Activated CD8-positive, alpha-beta memory T cell treated with anti-CD3 and anti-CD28 coated beads, Interleukin-2, amount 50 U/mL, for 1 hour (primary cell): Measurements from ENCODE around the gene SPEM1.

Source experiments
- DNase-seq: peaks from one replicate; pipeline ENCODE4 v3.0.0-alpha.2; 2020; ENCODE audit errors: extremely low read depth

Gene SPEM1, protein sequence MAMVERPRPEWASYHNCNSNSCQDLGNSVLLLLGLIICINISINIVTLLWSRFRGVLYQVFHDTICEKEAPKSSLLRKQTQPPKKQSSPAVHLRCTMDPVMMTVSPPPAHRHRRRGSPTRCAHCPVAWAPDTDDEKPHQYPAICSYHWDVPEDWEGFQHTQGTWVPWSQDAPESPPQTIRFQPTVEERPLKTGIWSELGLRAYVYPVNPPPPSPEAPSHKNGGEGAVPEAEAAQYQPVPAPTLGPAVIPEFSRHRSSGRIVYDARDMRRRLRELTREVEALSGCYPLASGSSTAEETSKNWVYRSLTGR

DNA sequence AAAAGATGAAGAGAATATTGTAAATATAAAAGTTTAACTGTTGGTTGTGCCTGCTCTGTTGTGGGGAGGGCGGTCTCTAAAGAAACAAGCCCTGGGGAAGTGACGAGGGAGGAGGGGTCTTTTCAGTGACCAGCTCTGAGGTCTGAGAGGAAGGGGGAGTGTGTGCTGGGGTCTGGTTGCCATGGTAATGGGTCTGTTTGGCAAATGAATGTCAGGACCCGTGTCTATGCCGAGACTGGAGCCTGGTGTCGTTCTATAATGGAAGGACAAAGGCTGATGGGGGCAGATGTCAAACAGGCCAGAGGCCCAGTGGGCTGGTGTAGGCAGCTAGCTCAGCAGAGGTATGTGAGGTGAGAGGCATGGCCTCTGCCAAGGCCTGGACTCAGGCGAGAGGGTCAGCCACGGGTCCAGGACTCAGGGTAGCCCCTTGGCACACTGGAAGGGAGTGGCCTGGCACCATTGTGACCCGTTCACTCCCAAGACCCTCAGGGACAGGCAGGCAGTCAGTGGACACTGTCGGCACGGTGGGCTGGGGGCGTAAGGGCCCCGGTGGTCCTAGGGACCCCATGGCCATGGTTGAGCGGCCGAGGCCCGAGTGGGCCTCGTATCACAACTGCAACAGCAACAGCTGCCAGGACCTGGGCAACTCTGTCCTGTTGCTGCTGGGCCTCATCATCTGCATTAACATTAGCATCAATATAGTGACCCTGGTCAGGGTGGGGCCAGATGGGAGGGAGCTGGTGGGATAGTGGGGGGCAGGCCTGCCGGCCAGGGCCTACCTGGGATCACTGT lies at the start of gene SPEM1:
TSS of gene SPEM1 (plus strand) at position 506 of the 792 bp plus-strand sequence. CDS start at position 567, 61 bp downstream.
- no peak for DNase-seq

DNA sequence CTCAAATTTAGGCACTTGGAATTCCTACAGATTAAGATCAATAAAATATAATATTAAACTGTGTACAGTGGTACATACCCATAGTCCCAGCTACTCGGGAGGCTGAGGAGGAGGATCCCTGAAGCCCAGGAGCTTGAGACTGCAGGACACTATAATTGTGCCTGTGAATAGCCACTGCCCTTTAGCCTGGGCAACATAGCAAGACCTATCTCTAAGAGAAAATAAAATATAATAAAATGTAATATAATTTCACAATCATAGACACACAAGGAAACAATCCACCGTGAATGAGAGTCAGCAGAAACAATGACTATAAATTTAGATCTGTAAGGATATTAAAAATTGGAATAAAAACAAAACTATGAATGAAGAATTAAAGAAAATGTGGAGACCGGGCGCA lies 49.3 kb upstream of the SPEM1 start:
- DNase-seq = no peak

DNA sequence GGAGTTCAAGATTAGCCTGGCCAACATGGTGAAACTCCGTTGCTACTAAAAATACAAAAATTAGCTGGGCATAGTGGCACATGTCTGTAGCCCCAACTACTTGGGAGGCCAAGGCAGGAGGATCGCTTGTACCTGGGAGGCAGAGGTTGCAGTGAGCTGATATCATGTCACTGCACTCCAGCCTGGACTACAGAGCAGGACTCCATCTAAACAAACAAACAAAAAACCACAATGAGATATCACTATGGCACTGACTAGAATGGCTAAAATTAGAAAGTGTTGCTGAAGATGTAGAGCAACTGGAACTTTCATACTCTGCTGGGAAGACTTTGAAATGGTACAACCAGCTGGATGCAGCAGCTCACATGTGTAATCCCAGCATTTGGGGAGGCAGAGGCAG lies 45.8 kb upstream of the SPEM1 start:
- no peak for DNase-seq

DNA sequence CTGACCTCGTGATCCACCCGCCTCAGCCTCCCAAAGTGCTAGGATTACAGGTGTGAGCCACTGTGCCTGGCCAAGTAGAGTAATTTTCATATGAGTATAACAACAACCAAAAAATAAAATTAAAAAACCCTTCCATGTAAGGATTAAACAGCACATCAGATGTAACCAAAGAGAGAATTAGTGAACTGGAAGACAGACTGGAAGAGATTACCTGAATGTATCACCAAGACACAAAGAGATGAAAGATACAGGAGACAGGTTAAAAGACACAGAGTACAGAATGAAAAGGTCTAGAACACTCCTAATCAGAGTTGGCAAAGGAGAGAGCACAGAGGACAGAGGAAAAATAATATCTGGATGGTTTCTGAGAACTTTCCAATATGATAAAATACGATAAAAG lies 41.0 kb upstream of the SPEM1 start:
- DNase-seq = no peak

DNA sequence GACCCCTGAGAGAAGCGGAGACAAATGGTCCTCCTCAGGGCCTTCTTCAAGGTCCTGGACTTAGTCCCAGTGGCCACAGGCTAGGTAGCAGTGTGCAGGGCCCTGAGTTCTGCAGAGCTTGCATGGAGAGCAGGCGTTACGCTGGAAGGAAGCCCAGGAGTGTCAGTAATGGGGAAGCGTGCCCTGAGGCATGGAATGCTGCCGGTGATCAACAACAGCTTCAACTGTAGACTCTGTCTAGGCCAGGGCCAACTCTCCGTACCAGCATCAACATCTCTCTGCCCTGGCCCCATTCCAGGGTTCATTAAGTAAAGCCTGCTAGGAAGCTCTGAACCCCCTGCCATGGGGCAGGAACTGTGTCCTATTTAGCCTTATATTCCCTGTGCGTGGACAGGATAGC lies 39.8 kb upstream of the SPEM1 start:
- no peak for DNase-seq

DNA sequence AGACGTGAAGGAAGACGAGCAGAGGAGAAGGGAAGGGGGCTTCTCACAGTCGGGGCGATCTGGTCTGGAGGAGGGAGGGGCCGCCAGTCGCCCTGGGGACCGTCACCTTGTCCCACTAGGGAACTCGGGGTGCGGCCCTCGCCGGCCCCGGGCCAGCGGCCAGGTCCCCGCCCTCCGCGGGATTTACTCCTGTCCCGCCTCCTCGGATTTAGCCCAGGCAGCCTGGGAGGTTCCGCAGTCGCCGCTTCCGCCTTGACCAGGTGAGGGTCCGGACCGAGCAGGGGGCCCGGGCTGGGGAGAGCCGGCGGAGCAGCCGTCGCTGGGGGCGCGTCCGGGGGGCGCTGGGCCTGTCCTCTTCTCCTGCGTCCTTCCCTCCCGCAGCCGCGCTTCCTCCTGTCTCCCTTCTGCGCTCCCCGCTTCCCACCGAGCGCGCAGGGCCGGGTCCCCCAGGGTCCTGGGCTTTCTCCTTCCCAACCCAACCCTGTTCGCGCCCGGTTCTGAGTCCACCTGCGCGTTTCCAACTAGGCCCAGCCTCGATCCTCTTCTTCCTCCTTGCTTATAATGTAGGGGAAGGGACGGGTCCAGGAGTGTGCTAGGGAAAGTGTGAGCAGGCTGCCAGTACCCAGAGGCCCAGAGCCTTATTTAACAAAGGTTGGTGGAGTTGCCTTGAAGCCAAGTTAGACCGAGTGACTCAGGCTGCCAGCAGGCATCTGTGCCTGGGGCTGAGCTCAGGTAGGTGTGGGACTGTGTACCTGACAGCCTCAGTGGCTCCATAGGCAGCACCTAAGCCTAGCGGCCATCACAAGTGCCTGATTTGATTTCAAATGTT lies 39.1 kb upstream of the SPEM1 start, which contains the start of gene TNK1:
TSS of gene TNK1 (plus strand) at position 235 of the 829 bp plus-strand sequence. CDS start 1,838 bp downstream, outside the sequence.
- no peak for DNase-seq

DNA sequence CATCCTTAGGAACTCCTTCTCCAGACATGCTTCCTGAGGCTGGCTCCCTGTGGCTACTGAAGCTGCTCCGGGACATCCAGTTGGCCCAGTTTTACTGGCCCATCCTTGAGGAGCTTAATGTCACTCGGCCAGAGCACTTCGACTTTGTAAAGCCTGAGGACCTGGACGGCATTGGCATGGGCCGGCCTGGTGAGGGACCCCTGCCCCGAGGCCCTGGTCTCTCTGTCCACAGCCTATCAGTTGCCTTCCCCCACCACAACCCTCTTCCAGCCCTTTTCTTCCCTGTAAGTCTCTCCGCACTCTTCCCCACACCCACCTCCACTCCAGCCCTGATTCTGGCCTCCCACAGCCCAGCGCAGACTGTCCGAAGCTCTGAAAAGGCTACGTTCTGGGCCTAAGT lies 37.2 kb upstream of the SPEM1 start:
- no peak for DNase-seq

DNA sequence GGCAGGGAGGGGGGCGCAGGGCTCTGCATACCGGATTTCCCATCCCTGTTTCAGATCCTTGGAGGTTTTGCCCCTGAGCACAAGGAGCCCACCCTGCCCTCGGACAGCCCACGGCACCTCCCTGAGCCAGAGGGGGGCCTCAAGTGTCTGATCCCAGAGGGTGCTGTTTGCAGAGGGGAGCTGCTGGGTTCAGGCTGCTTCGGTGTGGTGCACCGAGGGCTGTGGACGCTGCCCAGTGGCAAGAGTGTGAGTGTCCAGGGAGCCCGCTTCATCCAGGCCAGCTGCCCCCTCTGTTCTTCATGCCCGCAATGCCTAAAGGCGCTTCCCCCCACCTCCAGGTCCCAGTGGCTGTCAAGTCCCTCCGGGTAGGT lies 36.8 kb upstream of the SPEM1 start:
- no peak for DNase-seq

DNA sequence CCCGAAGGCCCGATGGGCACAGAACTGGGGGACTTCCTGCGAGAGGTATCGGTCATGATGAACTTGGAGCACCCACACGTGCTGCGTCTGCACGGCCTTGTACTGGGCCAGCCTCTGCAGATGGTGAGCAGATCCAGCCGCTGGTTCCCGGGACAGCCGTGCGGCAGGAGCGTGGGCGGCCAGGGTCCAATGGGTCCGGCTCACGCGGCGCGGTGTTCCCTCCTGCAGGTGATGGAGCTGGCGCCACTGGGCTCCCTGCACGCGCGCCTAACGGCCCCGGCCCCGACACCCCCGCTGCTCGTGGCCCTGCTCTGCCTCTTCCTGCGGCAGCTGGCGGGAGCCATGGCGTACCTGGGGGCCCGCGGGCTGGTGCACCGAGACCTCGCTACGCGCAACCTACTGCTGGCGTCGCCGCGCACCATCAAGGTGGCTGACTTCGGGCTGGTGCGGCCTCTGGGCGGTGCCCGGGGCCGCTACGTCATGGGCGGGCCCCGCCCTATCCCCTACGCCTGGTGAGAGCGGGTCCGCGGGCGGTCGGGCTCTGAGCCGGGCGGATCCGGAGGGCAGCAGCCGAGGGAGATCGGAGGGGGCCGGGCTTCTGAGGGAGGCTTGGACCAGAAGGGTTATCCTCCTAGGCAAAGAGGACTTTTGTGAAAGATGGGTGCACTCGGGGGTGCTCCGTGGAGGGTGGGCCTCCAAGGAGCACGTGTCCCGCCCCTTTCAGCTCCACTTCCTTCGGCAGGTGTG lies 36.2 kb upstream of the SPEM1 start:
- DNase-seq = no peak

DNA sequence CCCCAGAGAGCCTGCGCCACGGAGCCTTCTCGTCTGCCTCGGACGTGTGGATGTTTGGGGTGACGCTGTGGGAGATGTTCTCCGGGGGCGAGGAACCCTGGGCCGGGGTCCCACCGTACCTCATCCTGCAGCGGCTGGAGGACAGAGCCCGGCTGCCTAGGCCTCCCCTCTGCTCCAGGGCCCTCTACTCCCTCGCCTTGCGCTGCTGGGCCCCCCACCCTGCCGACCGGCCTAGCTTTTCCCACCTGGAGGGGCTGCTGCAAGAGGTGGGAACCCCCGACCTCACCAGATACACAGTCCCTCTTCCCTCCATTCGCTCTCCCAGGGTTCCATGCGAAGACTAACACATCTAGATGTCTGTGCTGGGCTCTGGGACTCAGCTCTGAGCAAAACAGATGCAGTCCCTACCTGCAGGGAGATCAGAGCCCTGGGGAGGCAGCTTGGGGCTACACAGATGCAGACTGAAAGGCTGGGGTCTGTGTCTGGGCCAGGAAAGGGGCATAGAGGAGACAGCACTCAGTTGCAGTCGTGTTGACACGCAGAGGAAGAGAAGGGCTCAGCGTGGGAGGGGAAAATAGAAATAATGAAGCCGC lies 35.5 kb upstream of the SPEM1 start:
- no peak for DNase-seq

DNA sequence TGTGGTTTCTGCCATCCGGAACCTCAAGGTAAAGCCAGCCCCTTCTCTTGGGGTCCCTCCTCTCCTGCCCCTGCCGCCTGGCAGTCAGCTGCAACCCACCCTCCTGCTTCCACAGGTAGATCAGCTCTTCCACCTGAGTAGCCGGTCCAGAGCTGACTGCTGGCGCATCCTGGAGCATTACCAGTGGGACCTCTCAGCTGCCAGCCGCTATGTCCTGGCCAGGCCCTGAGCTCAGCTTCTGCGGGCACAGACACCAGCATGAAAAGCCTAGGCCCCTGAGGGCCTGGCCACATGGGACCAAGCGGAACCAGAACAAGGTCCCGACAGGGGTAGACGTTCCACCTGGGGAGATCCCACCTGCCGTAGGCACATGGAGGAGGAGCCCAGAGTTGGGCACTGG lies 31.3 kb upstream of the SPEM1 start:
- no peak for DNase-seq

DNA sequence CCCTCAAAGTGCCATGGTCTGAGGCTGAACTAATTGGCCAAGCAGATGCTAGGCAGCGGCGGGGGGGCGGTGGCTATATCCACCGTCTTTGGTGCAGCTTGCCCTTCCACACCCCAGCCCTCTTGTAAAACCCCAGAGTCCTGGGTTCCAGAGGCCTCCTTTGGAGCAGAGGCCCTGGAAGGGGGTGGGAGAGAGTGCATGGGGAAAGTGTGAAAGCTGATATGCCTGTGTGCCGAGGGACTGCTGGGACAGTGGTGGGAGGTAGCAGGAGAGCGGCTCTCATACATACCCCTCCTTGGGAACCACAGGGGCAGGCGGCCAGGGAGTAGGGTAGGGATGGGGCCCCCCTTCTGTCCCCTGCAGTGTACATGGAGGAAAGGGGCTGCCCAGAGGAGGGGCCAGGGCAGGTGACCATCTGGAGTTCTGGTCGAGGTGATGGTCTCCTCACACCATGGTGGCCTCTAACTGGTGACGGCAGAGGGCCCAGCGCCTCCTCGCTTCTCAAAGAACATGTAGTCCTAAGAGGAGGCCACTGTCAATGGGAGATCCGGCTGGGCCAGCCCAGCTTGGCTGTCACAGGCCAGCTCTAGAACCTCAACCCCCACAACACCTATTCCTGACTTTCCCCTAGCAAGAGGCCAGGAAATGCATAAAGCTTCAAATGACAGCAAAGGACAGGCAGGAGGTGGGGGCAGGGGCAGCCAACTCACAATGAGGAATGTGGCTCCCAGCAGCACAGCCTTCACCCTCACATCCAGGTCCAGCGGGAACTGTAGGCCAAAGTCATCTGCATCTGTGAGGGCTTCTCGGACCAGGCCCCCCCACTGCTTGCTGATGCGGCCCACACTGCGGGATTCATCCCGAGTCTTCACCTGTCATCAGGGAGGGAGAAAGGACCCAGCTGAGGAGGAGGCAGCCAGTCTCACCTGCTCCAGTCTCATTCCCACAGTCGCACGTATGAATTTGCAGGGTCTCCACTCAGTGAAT lies 29.9 kb upstream of the SPEM1 start:
- DNase-seq = no peak

DNA sequence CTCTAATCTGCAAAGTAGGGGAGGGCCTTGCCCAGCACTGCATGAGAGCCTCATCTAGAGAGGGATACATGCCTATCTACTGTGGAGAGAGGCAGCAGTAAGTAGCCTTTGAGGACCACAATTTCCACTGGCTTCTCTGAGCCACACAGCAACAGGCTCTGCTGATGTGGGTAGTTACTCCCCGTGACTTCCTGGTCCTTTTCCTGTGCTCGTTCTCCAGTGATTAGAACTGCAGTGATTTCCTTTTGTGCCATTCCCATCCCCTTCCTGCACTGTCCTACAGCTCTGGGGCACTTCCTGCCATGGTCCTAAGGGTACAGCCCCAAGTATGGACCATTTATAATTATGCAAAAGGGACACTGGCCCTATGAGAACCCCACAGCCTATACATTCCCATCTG lies 28.8 kb upstream of the SPEM1 start:
- no peak for DNase-seq

DNA sequence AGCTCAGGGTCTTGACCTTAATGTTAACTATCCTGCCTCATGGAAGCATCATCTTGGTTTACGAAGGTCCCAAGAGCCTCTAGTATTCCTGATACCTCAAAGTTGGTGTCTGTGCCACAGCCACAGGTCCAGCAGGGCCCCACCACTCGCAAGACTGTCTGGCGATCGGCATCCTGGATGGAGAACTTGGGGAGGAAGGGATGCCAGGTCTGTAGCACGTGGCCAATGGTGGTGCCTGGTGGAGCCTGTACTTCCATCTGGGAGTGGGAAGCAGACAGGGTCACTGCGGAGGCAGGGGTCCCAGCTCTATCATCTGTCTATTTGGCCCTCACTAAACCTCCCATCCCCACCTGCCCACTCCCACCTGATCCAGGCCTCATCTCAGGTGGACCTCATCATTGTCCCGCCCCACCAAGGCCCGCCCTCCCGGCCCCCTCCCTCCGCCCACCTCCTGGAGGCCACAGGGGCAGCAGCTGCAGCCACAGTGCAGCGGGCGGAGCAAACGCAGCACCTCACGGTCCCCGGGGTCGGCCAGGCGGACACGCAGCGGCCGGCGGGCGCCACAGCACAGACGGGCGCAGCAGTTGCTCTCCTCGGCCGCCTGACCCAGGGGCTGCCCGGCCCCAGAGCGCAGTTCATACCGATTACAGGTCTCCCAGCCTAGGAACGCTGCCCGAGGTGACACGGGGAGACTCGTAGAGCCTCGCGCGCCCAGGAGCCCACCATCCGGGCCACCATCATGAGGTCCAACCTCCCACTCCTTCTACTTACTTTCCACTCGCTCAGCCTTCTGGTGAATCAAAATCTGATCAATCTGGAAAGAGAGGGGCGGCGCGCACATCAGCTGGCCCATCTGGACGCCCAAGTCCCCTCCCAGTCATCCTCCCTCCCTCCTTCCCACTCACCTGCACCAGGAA lies 27.2 kb upstream of the SPEM1 start:
- DNase-seq = no peak

DNA sequence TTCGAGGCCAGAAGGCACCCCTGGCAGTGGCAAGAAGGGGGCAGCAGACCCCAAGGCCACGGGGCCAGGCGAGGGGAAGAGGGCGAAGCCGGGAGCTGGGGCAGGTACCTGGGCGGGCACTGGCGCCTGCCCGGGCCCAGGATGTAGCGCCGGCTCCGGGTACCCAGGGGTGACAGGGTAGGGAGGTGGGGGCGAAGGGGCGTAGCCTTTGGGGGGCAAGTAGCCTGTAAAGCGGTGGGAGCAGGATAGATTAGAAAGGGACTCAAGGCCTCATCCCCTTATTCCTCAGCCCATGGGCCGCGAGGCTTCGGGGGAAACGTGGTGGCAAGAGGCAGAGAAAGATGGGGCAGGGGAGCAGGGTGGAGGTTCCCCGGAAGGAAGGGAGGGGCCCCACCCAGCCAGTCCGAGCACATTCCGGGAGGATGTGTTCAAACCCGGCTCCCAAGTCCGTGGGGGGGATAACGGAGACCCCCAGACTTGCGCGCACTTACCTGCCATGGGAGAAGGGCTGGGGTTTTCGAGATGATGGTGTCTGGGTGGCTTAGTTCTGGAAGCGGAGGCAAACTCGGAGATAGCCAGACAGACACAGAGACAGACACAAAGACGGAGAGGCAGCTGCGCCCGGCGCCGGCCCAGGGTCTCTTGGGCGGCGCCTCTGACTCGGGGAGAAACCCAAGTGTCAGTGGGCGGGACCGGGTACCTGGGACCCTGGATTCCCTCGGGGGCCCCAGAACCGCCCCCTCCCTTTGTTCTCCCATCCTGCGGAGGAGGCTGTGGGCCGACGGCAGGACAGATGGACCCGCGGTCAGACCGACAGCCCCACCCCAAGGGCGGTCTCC lies 26.3 kb upstream of the SPEM1 start:
- DNase-seq = no peak

DNA sequence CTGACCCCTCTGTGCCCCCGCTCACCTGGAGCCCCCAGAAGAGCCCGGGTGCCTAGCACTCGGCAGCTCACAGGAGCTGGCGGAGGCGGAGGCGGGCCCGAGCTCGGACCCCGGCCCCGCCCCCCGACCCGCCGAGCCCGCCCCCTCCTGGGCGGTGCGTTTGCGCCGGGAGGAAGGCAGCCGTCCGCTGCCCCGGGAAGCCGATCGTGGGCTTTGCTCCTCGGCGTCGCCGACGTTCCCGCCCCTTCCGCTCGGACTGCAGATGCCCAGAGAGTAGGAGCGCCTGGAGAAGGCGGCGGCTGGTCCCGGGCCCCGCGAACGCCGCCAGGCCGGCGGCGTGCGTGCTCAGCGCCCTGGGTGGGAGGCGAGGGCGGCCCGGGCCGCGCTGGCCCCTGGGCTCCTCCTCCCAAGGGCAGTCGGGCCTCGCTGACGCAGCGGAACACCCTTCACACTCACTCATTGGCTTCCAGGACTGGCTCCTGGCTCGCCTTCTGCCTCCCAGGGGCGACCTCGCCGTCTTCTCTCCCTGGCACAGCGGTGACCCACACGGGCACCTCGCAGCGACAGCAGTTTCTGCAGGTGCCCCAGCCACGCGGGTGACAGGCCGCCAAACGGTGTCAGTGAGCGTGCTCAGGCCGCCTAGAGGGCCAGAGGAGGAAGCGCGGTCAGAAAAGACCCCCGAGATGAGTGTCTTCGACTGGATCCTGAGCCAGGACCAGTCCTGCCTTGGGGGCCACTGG lies 25.5 kb upstream of the SPEM1 start, which contains the start of gene PLSCR3:
TSS of gene PLSCR3 (minus strand) at position 74 of the 740 bp plus-strand sequence. CDS start 415 bp downstream, outside the sequence.
- DNase-seq = no peak

DNA sequence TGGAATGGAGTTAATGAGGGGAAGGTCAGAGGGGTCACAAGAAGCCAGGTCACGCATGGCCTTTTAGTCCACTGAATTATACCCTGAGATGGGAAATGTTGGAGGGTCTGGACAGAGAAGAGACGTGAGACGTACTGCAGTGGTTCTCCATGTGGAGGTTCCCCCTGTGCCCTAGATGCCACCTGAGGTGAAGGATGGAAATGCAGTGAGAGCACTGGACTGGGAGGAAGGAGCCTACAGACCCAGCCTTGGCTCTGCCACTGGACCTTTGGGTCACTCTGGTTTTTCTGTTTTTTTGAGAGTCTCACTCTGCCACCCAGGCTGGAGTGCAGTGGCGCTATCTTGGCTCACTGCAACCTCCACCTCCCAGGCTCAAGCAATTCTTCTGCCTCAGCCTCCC lies 24.0 kb upstream of the SPEM1 start:
- no peak for DNase-seq
